RCC 7860 (cell line): ENCODE measurements around the gene LRMDA.

Source experiments
- DNase-seq: peaks from one replicate; pipeline ENCODE4 v3.0.0-alpha.2; 2015; ENCODE audit warnings: low spot score
- FAIRE-seq: peaks from 2 replicates; lab custom pipeline; 2012; peaks lifted over from hg19 to GRCh38; lab: Jason Lieb, UNC

The LRMDA gene

DNA sequence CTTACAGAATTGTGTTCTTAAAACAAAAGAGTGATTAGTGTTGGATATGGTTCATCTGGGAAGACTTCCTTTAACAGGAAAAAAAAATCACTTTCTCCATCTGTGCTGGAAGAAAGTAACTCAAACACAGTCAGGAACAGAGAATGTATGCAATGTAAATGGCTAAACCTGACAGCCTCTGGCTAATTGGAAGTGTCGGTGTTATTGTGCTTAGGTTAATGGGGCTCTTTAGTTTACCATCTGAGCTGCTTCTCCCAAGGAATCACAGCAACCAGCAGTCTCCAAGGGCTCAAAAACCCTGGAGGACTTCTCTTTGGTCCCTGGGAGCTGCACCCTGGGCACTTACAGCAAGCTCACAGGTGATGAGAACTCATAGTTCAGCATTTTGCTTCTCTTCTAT lies 724.5 kb downstream of the LRMDA start:
- DNase-seq (no peak), FAIRE-seq (no peak)

DNA sequence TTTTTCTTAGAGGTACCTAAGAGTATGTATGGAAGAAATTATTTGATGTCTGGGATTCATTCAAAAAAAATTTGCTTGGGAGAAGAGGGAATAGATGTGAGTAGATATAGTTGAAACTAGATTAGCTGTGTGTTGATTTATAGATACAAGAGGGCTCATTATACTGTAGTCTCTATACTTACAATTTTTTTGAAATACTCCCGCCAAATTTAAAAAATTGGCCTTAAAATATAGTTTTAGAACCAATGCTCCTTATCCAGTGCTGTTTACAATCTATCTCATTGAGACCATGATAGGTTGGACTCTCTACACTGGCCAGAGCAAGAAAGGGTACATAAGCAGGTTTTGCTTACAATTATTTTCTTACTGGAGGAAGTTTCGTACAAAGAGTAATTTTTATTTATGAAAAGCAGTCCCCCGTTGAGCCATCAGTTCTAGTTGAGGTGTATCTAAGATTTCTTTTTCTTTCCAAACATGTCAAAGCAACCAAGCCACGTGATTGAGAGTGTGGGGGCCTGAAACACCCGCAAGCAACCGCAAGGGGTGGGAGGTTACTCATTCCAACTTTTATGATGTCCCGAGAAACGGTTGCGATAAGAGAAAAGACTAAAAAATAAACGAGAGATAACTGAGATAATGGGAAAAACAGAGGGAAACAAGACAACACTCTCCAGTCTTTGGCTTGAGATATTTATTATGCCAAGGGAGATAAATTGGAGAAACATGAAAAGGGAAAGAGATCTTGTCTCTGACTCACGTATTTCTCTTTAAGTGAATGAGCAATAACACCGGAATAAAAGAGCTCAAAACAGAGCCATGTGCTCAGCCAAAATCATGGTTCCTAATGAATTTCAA lies 729.2 kb downstream of the LRMDA start:
- DNase-seq (no peak), FAIRE-seq (no peak)

DNA sequence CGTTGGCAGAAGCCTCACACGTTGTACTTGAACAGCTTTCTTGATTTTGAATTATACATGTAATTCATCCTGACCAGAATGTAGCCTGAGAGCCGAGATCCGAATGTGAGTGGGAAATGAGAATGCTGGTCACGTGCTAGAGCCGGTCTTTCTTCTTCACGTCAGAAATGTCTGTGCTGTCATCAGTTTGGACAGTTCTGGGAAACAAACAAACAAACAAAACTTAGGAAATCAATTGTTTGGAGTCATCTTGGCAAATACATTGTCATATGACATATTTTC lies 729.8 kb downstream of the LRMDA start:
- DNase-seq (no peak), FAIRE-seq (no peak)

- FAIRE-seq (no peak), DNase-seq (no peak)
These were observed 737.0 kb downstream of the LRMDA start for GRCh38 chr10:76168437-76168836.

DNA sequence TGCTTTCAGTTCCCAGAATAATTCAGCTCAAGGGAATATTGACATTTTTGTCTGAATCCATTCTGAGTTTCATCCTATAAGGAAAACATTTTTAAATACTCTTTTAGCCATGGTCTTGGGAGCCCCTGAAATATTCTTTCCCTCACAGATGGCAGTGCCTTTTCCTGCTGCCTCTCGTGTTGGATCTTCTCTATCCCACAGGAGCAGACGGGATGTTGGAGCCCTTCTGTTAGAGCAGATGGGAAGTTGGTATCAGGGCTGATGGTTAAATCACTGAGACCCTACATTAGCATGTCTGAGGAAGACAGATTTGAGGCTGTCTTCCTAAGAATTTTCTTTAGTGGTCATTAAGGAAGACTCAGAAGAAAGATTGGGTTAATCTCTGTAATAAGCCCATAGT lies 737.8 kb downstream of the LRMDA start:
- no peak for FAIRE-seq
- DNase-seq: no peak

GRCh38 chr10:76172020-76172419 lies 740.6 kb downstream of the LRMDA start:
- FAIRE-seq: no peak
- no peak for DNase-seq

GRCh38 chr10:76175533-76176165 lies 744.2 kb downstream of the LRMDA start:
- no peak for FAIRE-seq
- DNase-seq: no peak

DNA sequence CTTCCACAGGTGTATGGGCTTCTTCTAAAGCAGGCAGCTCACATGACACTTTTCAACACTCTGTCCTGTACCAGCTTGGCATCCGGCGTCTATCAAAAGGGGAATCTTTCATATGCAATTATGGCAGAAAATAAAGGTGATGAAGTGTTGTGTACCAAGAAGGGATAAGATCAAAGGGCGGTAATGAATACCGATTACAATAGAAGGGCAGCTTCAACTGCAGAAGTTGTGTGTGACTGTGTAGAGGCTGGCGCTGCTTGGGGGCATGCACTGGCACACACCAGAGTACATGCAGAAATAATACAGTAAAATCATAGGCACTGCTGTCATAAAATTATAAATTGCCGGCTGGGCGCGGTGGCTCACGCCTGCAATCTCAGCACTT lies 744.7 kb downstream of the LRMDA start:
- FAIRE-seq (no peak), DNase-seq (no peak)

GRCh38 chr10:76177936-76178335 lies 746.5 kb downstream of the LRMDA start:
- FAIRE-seq (no peak), DNase-seq (no peak)

- no peak for DNase-seq
- FAIRE-seq: no peak
These were observed 747.3 kb downstream of the LRMDA start for GRCh38 chr10:76178532-76179292.

DNA sequence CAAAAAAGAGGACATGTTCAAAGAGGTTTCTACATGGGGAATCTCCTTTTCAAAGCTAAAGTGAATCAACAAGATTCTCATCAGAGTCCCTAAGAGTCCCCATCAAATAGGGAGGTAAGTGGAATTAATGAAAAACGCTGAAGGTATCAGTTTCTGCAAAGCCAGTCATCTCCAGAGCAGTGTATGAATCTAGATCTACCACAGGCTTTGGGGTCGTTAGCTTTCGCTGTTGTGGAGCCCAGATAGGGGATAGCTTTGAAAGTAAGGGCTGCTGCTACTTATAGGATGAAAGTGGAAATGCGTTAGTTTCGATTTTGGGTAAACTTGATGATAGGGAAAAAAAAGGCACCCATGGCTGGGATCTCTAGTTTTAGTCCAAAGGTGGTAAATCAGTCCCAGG lies 748.4 kb downstream of the LRMDA start:
- no peak for FAIRE-seq
- DNase-seq: no peak

- DNase-seq (no peak), FAIRE-seq (no peak)
These were observed 753.2 kb downstream of the LRMDA start for GRCh38 chr10:76184647-76185046.

DNA sequence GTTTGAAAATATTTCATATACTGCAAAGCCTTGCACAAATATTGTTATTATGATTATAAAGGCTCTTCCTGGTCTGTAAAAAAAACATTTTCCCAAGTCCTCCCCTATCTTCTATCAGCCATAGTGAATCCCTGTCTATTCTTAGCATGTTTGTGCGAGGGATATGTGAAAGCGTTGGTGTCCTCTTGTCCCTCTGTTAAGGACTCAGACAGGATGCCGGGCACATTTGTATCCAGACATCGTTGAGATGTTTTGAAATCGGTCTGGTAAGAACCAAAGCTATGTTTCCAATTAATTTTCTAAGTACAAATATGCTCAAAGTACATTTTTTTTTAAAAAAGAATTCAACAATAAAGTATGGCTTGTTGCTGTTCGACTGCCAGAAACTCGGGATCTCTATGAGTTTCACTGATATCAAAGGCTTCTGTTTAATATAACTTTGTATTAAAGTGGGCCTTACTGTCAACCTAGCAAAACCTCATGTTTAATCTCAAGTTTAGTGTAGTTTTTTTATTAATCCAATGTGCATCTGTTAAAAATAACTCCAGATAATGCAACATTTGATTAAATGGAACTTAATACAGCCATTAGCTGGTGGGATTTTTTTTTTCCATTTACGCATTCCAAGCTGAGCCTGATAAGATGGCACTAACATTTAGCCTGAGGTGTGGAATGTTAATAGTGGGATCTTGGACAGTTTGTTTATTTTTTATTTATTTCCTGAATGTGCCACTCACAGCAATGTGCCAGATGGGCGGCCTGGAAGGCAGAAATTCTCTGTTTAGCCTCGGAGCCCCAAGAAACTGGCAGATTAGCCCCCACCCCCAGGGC lies 754.3 kb downstream of the LRMDA start:
- DNase-seq (no peak), FAIRE-seq (no peak)

- DNase-seq: no peak
- FAIRE-seq: no peak
These were observed 756.8 kb downstream of the LRMDA start for GRCh38 chr10:76188216-76188615.

- DNase-seq: no peak
- no peak for FAIRE-seq
These were observed 759.3 kb downstream of the LRMDA start for GRCh38 chr10:76190634-76191270.

- no peak for FAIRE-seq
These were observed 759.9 kb downstream of the LRMDA start for GRCh38 chr10:76191336-76191735.

DNA sequence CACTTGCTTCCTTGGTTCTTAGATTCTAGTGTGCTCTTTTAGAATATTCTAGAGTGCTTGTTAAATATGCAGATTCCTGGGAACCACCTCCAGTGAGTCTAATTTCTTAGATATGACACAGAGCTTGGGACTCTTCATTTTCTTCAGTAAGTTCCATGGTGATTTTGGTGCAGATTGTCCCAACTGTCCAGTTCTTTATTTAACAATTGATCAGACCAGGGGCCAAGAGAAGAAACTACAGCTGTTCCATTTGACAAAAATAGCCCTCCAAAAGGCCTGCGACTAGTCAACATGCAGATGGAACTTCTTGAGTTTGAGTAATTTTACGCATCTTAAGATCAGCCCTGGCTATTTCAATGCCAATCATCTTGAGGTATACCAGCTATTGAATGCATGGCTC lies 760.7 kb downstream of the LRMDA start:
- no peak for FAIRE-seq

More at GRCh38 chr10:76191336-76191735, 759.9 kb downstream of the LRMDA start:
- no peak for DNase-seq

GRCh38 chr10:76192694-76193320 lies 761.4 kb downstream of the LRMDA start:
- FAIRE-seq (no peak), DNase-seq (no peak)

More for the DNA sequence above, 760.7 kb downstream of the LRMDA start:
- no peak for DNase-seq

DNA sequence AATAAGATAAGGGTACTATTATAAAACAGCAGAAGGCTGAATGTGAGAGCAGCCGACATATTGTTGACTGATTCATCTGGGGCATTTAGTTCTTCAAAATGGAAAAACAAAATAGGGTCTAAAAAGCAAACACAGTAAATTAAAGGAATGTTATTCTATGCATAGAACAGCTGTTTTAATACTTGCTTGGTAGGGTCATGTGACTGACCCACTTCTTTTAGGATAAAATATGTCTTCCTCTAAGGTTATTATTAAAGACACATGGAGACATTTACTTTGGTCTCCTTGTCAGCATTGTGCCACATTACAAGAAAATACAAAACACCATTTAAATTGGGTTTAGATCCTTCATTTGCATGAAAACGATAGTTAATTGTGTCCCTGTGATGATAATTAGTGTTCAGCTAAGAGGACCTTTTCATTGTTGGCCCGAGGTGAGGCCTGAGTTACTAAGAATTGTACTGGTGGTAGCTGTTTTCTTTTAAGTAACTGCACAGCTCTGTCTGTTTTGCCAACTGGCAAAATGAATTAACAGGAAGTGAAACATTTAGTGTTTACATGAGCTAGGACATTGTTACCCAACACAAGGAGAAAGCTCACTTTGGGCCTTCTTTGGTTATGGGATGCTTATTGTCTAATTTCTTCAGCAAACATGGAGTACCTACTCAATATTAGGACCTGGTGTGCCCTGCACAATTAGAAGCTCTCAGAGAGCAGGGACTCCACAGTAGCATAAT lies 764.4 kb downstream of the LRMDA start:
- FAIRE-seq: no peak
- DNase-seq: no peak
